Cortex of kidney (tissue), 1 donor: ENCODE data around the gene MACROD2.
"Not testable (repeated sequence)": the region's sequence is repeated elsewhere in the genome, so short reads cannot be mapped to it uniquely, and the experiment has no call there.

ENCODE experiments used
- DNase-seq: peaks from one replicate; lab custom pipeline; 2025; lab: John Stamatoyannopoulos, UW

The MACROD2 gene

GRCh38 chr20:15951658-15952057 lies 1956.3 kb downstream of the MACROD2 start:
- no peak for DNase-seq

- DNase-seq, result no peak
These were observed 1962.8 kb downstream of the MACROD2 start for GRCh38 chr20:15958142-15958541.

GRCh38 chr20:15965165-15965564 lies 1969.8 kb downstream of the MACROD2 start:
- DNase-seq, result no peak

GRCh38 chr20:15967334-15967733 lies 1972.0 kb downstream of the MACROD2 start:
- DNase-seq, result no peak

- no peak for DNase-seq
These were observed 1980.9 kb downstream of the MACROD2 start for GRCh38 chr20:15976047-15976736.

GRCh38 chr20:15977026-15977425 lies 1981.7 kb downstream of the MACROD2 start:
- no peak for DNase-seq

- DNase-seq, result no peak
These were observed 1982.4 kb downstream of the MACROD2 start for GRCh38 chr20:15977758-15978157.

GRCh38 chr20:15985494-15986368 lies 1990.4 kb downstream of the MACROD2 start:
- DNase-seq, result not testable (repeated sequence)

- DNase-seq, result no peak
These were observed 1991.4 kb downstream of the MACROD2 start for GRCh38 chr20:15986690-15987089.

GRCh38 chr20:15991279-15991678 lies 1996.0 kb downstream of the MACROD2 start:
- no peak for DNase-seq

GRCh38 chr20:15992564-15992963 lies 1997.2 kb downstream of the MACROD2 start:
- DNase-seq, result no peak

- no peak for DNase-seq
These were observed 2004.8 kb downstream of the MACROD2 start for GRCh38 chr20:16000112-16000511.

GRCh38 chr20:16001286-16001685 lies 2006.0 kb downstream of the MACROD2 start:
- DNase-seq, result no peak

GRCh38 chr20:16003310-16003709 lies 2008.0 kb downstream of the MACROD2 start:
- DNase-seq, result no peak

- DNase-seq, result no peak
These were observed 2009.0 kb downstream of the MACROD2 start for GRCh38 chr20:16004108-16004854.

- DNase-seq, result no peak
These were observed 2010.0 kb downstream of the MACROD2 start for GRCh38 chr20:16005021-16005914.

GRCh38 chr20:16005915-16006493 lies 2010.7 kb downstream of the MACROD2 start:
- no peak for DNase-seq

- no peak for DNase-seq
These were observed 2011.8 kb downstream of the MACROD2 start for GRCh38 chr20:16007164-16007563.

GRCh38 chr20:16007962-16008361 lies 2012.6 kb downstream of the MACROD2 start:
- DNase-seq, result no peak

GRCh38 chr20:16011056-16011455 lies 2015.7 kb downstream of the MACROD2 start:
- DNase-seq, result no peak

- DNase-seq, result no peak
These were observed 2016.2 kb downstream of the MACROD2 start for GRCh38 chr20:16011519-16011918.
